H9 (cell line): ENCODE data around the gene SRL. TPM values are rescaled to one million over a fixed set of nuclear protein-coding genes. Genes with fewer than 3 reads are reported as not detected.

ENCODE experiments used
- DNase-seq: peaks from one replicate; pipeline ENCODE4 v3.0.0-alpha.2; 2017
- H2AFZ ChIP-seq: one replicate; pipeline ENCODE4 v1.6.1; 2013; ENCODE audit warnings: mild to moderate bottlenecking, low read length, control low read depth, moderate library complexity
- H2AK5ac ChIP-seq: 2 replicates; pipeline ENCODE4 v1.6.1; 2013; ENCODE audit warnings: low read length, control low read depth, mixed read lengths; ENCODE audit not compliant: insufficient read length
- H2BK120ac ChIP-seq: one replicate; pipeline ENCODE4 v1.6.1; 2013; ENCODE audit warnings: low read depth, mild to moderate bottlenecking, low read length, control low read depth, inconsistent platforms; ENCODE audit not compliant: poor library complexity, severe bottlenecking
- H2BK12ac ChIP-seq: 2 replicates; pipeline ENCODE4 v1.6.1; 2013; ENCODE audit warnings: low read length, control low read depth, mixed read lengths, low read depth; ENCODE audit not compliant: insufficient read length
- H2BK15ac ChIP-seq: 2 replicates; pipeline ENCODE4 v1.6.1; 2013; ENCODE audit warnings: low read depth, low read length, control low read depth
- H2BK20ac ChIP-seq: one replicate; pipeline ENCODE4 v1.6.1; 2013; ENCODE audit warnings: low read depth, mild to moderate bottlenecking, low read length, control low read depth, inconsistent platforms; ENCODE audit not compliant: poor library complexity, severe bottlenecking
- H2BK5ac ChIP-seq: 2 replicates; pipeline ENCODE4 v1.6.1; 2013; ENCODE audit warnings: low read length, control low read depth, mixed read lengths; ENCODE audit not compliant: insufficient read length
- H3K14ac ChIP-seq: 2 replicates; pipeline ENCODE4 v1.6.1; 2013; ENCODE audit warnings: low read length, control low read depth; ENCODE audit not compliant: insufficient read depth
- H3K18ac ChIP-seq: 2 replicates; pipeline ENCODE4 v1.6.1; 2013; ENCODE audit warnings: low read depth, mild to moderate bottlenecking, mixed read lengths, low read length, control low read depth; ENCODE audit not compliant: insufficient read length
- H3K23ac ChIP-seq: 2 replicates; pipeline ENCODE4 v1.6.1; 2013; ENCODE audit warnings: low read length, control low read depth, mixed read lengths, low read depth; ENCODE audit not compliant: insufficient read length
- H3K23me2 ChIP-seq: 2 replicates; pipeline ENCODE4 v1.6.1; 2013; ENCODE audit warnings: low read depth, mild to moderate bottlenecking, mixed read lengths, low read length, control low read depth; ENCODE audit not compliant: insufficient read length, poor library complexity, severe bottlenecking
- H3K27ac ChIP-seq: 2 replicates; pipeline ENCODE4 v1.5.1; 2013; ENCODE audit warnings: low read length, control low read depth, mixed read lengths, low read depth; ENCODE audit not compliant: insufficient read length
- H3K27me3 ChIP-seq: 2 replicates; pipeline ENCODE4 v1.6.1; 2013; ENCODE audit warnings: low read length, control low read depth, inconsistent platforms; ENCODE audit not compliant: insufficient read depth
- H3K4ac ChIP-seq: 2 replicates; pipeline ENCODE4 v1.6.1; 2013; ENCODE audit warnings: low read depth, mild to moderate bottlenecking, control low read depth, inconsistent platforms, low read length, moderate library complexity
- H3K4me1 ChIP-seq: 2 replicates; pipeline ENCODE4 v1.6.1; 2013; ENCODE audit warnings: low read length, control low read depth, inconsistent platforms; ENCODE audit not compliant: insufficient read depth
- H3K4me2 ChIP-seq: 2 replicates; pipeline ENCODE4 v1.6.1; 2013; ENCODE audit warnings: low read length, control low read depth, mixed read lengths; ENCODE audit not compliant: insufficient read length, insufficient read depth
- H3K56ac ChIP-seq: 2 replicates; pipeline ENCODE4 v1.6.1; 2013; ENCODE audit warnings: low read depth, mild to moderate bottlenecking, mixed read lengths, low read length, control low read depth; ENCODE audit not compliant: insufficient read length
- H3K79me1 ChIP-seq: 2 replicates; pipeline ENCODE4 v1.6.1; 2013; ENCODE audit warnings: low read depth, mild to moderate bottlenecking, moderate library complexity, low read length, control low read depth, inconsistent platforms; ENCODE audit not compliant: insufficient read depth, poor library complexity, severe bottlenecking
- H3K79me2 ChIP-seq: 2 replicates; pipeline ENCODE4 v1.6.1; 2013; ENCODE audit warnings: low read length, control low read depth, inconsistent platforms; ENCODE audit not compliant: insufficient read depth
- H3K9ac ChIP-seq: 2 replicates; pipeline ENCODE4 v1.6.1; 2013; ENCODE audit warnings: low read length, control low read depth, mixed read lengths; ENCODE audit not compliant: insufficient read length; ENCODE audit errors: extremely low read depth
- H3K9me3 ChIP-seq: one replicate; pipeline ENCODE4 v1.6.1; 2013; ENCODE audit warnings: low read depth, low read length, inconsistent platforms; ENCODE audit not compliant: control insufficient read depth
- H3T11ph ChIP-seq: one replicate; pipeline ENCODE4 v1.6.1; 2013; ENCODE audit warnings: mild to moderate bottlenecking, low read length, control low read depth, inconsistent platforms
- H4K20me1 ChIP-seq: one replicate; pipeline ENCODE4 v1.6.1; 2013; ENCODE audit not compliant: control insufficient read depth, insufficient read length, insufficient read depth
- H4K5ac ChIP-seq: 2 replicates; pipeline ENCODE4 v1.6.1; 2013; ENCODE audit warnings: low read depth, mild to moderate bottlenecking, mixed read lengths, low read length, control low read depth; ENCODE audit not compliant: insufficient read length
- H4K8ac ChIP-seq: replicated peaks from 2 replicates; pipeline ENCODE4 v1.6.1; 2013; ENCODE audit warnings: low read length, control low read depth, mixed read lengths, low read depth; ENCODE audit not compliant: insufficient read length
- H4K91ac ChIP-seq: 2 replicates; pipeline ENCODE4 v1.6.1; 2013; ENCODE audit warnings: low read depth, mild to moderate bottlenecking, moderate library complexity, mixed read lengths, low read length, control low read depth; ENCODE audit not compliant: insufficient read length
- H3K27ac Mint-ChIP-seq, 3 experiments: 2 replicates in 2 of 3; 3 replicates in 1 of 3; pipeline ENCODE4 v1.8.0; 2020 to 2021; ENCODE audit warnings: mixed read lengths in 3 of 3, mild to moderate bottlenecking in 1 of 3, moderate library complexity in 1 of 3
- H3K27me3 Mint-ChIP-seq: 2 replicates; pipeline ENCODE4 v1.8.0; 2021; ENCODE audit warnings: low read depth, mild to moderate bottlenecking, moderate library complexity, mixed read lengths
- H3K36me3 Mint-ChIP-seq, 3 experiments: 2 replicates in 2 of 3; 3 replicates in 1 of 3; pipeline ENCODE4 v1.8.0; 2020 to 2021; ENCODE audit warnings: low read depth in 3 of 3, mixed read lengths in 3 of 3; ENCODE audit not compliant: insufficient read depth in 1 of 3
- H3K4me1 Mint-ChIP-seq, 2 experiments: 2 replicates each; pipeline ENCODE4 v1.8.0; 2020; ENCODE audit warnings: mixed read lengths in 2 of 2
- H3K4me3 Mint-ChIP-seq, 2 experiments: 2 replicates in 1 of 2; 3 replicates in 1 of 2; pipeline ENCODE4 v1.8.0; 2020 to 2021; ENCODE audit warnings: mild to moderate bottlenecking in 2 of 2, mixed read lengths in 2 of 2, moderate library complexity in 1 of 2
- H3K9me3 Mint-ChIP-seq, 2 experiments: 2 replicates in 1 of 2; 3 replicates in 1 of 2; pipeline ENCODE4 v1.8.0; 2020; ENCODE audit warnings: mild to moderate bottlenecking in 2 of 2, mixed read lengths in 2 of 2, moderate library complexity in 1 of 2
- CTCF ChIP-seq: fragments of 200-600 bp; sonication (generic); conservative IDR thresholded peaks from 3 replicates; pipeline ENCODE4 v1.8.0; 2021; ENCODE audit warnings: antibody characterized with exemption, mild to moderate bottlenecking
- WGBS: extraction: QIAGEN DNeasy Blood & Tissue Kit; methylation state at CpG from one replicate; pipeline ENCODE4 v1.1.7; 2013; ENCODE audit warnings: missing lambda C conversion rate, low lambda C conversion rate, mixed read lengths; ENCODE audit not compliant: insufficient read length; ENCODE audit errors: extremely low coverage; 5-methylcytosine and 5-hydroxymethylcytosine counted together
- total RNA-seq: library from RNA; stranded (reverse); gene quantifications from 2 replicates; pipeline ENCODE4 v1.2.1, GENCODE V29; 2021

Gene SRL
- total RNA-seq, 1 experiment from 2014 or later = not detected

- H3K4me1 ChIP-seq = no peaks in the 10 kb centered on the region
- DNase-seq = peak; percentile 32
- H3K23me2 ChIP-seq = no peaks in the 10 kb centered on the region
- no peak overlapping the region for H4K8ac ChIP-seq
- no peaks in the 10 kb centered on the region for H3K79me1 ChIP-seq
- H3T11ph ChIP-seq = no peak overlapping the region
- H3K9ac ChIP-seq = no peak overlapping the region
- H3K27me3 ChIP-seq = no peaks in the 10 kb centered on the region
- no peak overlapping the region for H2BK20ac ChIP-seq
- H3K36me3 Mint-ChIP-seq = peaks cover 28 to 58% (median 43%) of the 10 kb centered on the region in 3 experiments
- H3K23ac ChIP-seq = no peak overlapping the region
- no peaks in the 10 kb centered on the region for H3K9me3 Mint-ChIP-seq
- H3K18ac ChIP-seq = no peak overlapping the region
- peaks cover 22% of the 10 kb centered on the region; the same call in 1 of the 2 replicates for H3K79me2 ChIP-seq
- no peak overlapping the region for H3K14ac ChIP-seq
- no peak for TF ChIP-seq CTCF
- WGBS = no CpG with 5 or more reads among the region's 5 CpGs
- H2BK12ac ChIP-seq = no peak overlapping the region
- H4K91ac ChIP-seq = no peak overlapping the region
- H4K20me1 ChIP-seq = no peaks in the 10 kb centered on the region
- no peak overlapping the region for H3K4ac ChIP-seq
- no peak overlapping the region for H4K5ac ChIP-seq
- no peak overlapping the region for H2AFZ ChIP-seq
- no peak overlapping the region for H2AK5ac ChIP-seq
- no peak overlapping the region for H2BK5ac ChIP-seq
- H3K4me3 Mint-ChIP-seq = no peak overlapping the region
- H2BK120ac ChIP-seq = no peak overlapping the region
- H3K9me3 ChIP-seq = no peaks in the 10 kb centered on the region
- H3K27ac Mint-ChIP-seq = no peak overlapping the region; a peak in 2 of 7 replicates
- H3K27me3 Mint-ChIP-seq = no peaks in the 10 kb centered on the region
- no peak overlapping the region for H3K27ac ChIP-seq
- H2BK15ac ChIP-seq = no peak overlapping the region
- no peak overlapping the region for H3K56ac ChIP-seq
- no peak overlapping the region for H3K4me2 ChIP-seq
- H3K4me1 Mint-ChIP-seq = peaks cover 13 to 30% of the 10 kb centered on the region in 2 experiments
Observed at GRCh38 chr16:4264546-4264945, 22.7 kb upstream of the SRL start.
